GM19397 (cell line): ENCODE results near the gene PIM3.
"Not testable (repeated sequence)": the region's sequence is repeated elsewhere in the genome, so short reads cannot be mapped to it uniquely, and the experiment has no call there.

Source experiments
- ATAC-seq: cut with Tn5 transposase; IDR thresholded peaks from one replicate; pipeline ENCODE4 v1.9.1; 2021; ENCODE audit warnings: mild to moderate bottlenecking, moderate library complexity; ENCODE audit not compliant: unreplicated experiment

The PIM3 gene

GRCh38 chr22:49981799-49982198 is 21.2 kb downstream of the PIM3 start:
- not testable (repeated sequence) for ATAC-seq

GRCh38 chr22:49983148-49984042 is 22.8 kb downstream of the PIM3 start:
- no peak for ATAC-seq

- ATAC-seq, result no peak
Measured at GRCh38 chr22:49986325-49986724, 25.8 kb downstream of the PIM3 start.

GRCh38 chr22:49989826-49990225 is 29.3 kb downstream of the PIM3 start:
- ATAC-seq, result not testable (repeated sequence)

GRCh38 chr22:49991167-49991566 is 30.6 kb downstream of the PIM3 start:
- no peak for ATAC-seq

GRCh38 chr22:49991907-49992533 is 31.4 kb downstream of the PIM3 start:
- ATAC-seq, result no peak

GRCh38 chr22:49992921-49993648 is 32.5 kb downstream of the PIM3 start:
- no peak for ATAC-seq

- ATAC-seq, result no peak
Measured at GRCh38 chr22:49993649-49994360, 33.2 kb downstream of the PIM3 start.

- no peak for ATAC-seq
Measured at GRCh38 chr22:49994361-49995040, 33.9 kb downstream of the PIM3 start.

- no peak for ATAC-seq
Measured at GRCh38 chr22:49995041-49995360, 34.4 kb downstream of the PIM3 start.

GRCh38 chr22:49995361-49996118 is 35.0 kb downstream of the PIM3 start:
- ATAC-seq, result no peak

GRCh38 chr22:49996119-49996517 is 35.5 kb downstream of the PIM3 start:
- no peak for ATAC-seq

GRCh38 chr22:49996518-49997250 is 36.1 kb downstream of the PIM3 start:
- no peak for ATAC-seq

GRCh38 chr22:49997251-49997599 is 36.7 kb downstream of the PIM3 start:
- no peak for ATAC-seq

- ATAC-seq, result no peak
Measured at GRCh38 chr22:49997932-49998717, 37.6 kb downstream of the PIM3 start.

GRCh38 chr22:49998718-49999062 is 38.1 kb downstream of the PIM3 start:
- no peak for ATAC-seq

GRCh38 chr22:49999063-49999945 is 38.7 kb downstream of the PIM3 start:
- ATAC-seq, result no peak
